Measurements from ENCODE around the gene IGFBPL1. TPM values are rescaled to one million over a fixed set of nuclear protein-coding genes. Genes with fewer than 3 reads are reported as not detected.

IGFBPL1 gene
- total and polyA plus RNA-seq, 4 donors = 0.08 TPM; not detected in 3

GRCh38 chr9:38445154-38446043, 21.1 kb upstream of the IGFBPL1 start:
- no peak for TF ChIP-seq MAX (IDR thresholded peaks at IDR 0.05)
- TF ChIP-seq HNF4A (conservative IDR thresholded peaks at IDR 0.05) = no peak
- TF ChIP-seq SP1 (IDR thresholded peaks at IDR 0.05) = no peak
- no peak for TF ChIP-seq NR2F2 (IDR thresholded peaks at IDR 0.05)
- TF ChIP-seq REST (IDR thresholded peaks at IDR 0.05) = no peak
- no peak for TF ChIP-seq GABPA (IDR thresholded peaks at IDR 0.05 in 1 of 2, conservative IDR thresholded peaks at IDR 0.05 in 1 of 2)
- no peak for TF ChIP-seq RXRA (IDR thresholded peaks at IDR 0.05)
- TF ChIP-seq YY1 (IDR thresholded peaks at IDR 0.05) = no peak
- TF ChIP-seq CTCF (IDR thresholded peaks at IDR 0.05; ENCODE audit: low read depth, low read length, missing input control) = no peak
- TF ChIP-seq TAF1 (conservative IDR thresholded peaks at IDR 0.05) = no peak
- no peak for TF ChIP-seq ATF3 (IDR thresholded peaks at IDR 0.05)
- no peak overlapping the region for H3K27ac ChIP-seq (ENCODE audit: low read depth in 1 of 2, low read length in 2 of 2)
- no peaks in the 10 kb centered on the region for H3K27me3 ChIP-seq (ENCODE audit: control insufficient read depth in 4 of 4, insufficient read depth in 4 of 4, low read length in 3 of 4)
- no peak for DNase-seq (ENCODE audit: low spot score)
- no peak overlapping the region for H3K9ac ChIP-seq (ENCODE audit: low read depth in 1 of 2, low read length in 2 of 2)
- WGBS = 77% methylated on average over 11 of the region's 11 CpGs
- H3K4me1 ChIP-seq (ENCODE audit: control insufficient read depth in 4 of 4, insufficient read depth in 4 of 4, low read length in 3 of 4) = no peaks in the 10 kb centered on the region
- H3K36me3 ChIP-seq (ENCODE audit: control insufficient read depth in 4 of 4, insufficient read depth in 3 of 4, low read depth in 1 of 4, low read length in 3 of 4) = no peaks in the 10 kb centered on the region
- no peak overlapping the region for H3K4me3 ChIP-seq (ENCODE audit: low read depth in 1 of 3, low read length in 3 of 3)
- no peaks in the 10 kb centered on the region for H3K9me3 ChIP-seq (ENCODE audit: control insufficient read depth in 4 of 4, low read length in 3 of 4)

- Histone ChIP-seq H3K9me3 (ENCODE audit: control insufficient read depth in 4 of 4, low read length in 3 of 4) (no peaks in the 10 kb centered on the region), H3K9ac (ENCODE audit: low read depth in 1 of 2, low read length in 2 of 2) (no peak overlapping the region), H3K27ac (ENCODE audit: low read depth in 1 of 2, low read length in 2 of 2) (no peak overlapping the region), H3K27me3 (ENCODE audit: control insufficient read depth in 4 of 4, insufficient read depth in 4 of 4, low read length in 3 of 4) (no peaks in the 10 kb centered on the region), H3K4me3 (ENCODE audit: low read depth in 1 of 3, low read length in 3 of 3) (no peak overlapping the region), H3K36me3 (ENCODE audit: control insufficient read depth in 4 of 4, insufficient read depth in 3 of 4, low read depth in 1 of 4, low read length in 3 of 4) (no peaks in the 10 kb centered on the region), H3K4me1 (ENCODE audit: control insufficient read depth in 4 of 4, insufficient read depth in 4 of 4, low read length in 3 of 4) (no peaks in the 10 kb centered on the region)
- 67% methylated on average over 2 of the region's 2 CpGs for WGBS
- DNase-seq (ENCODE audit: low spot score) = no peak
- TF ChIP-seq YY1 (IDR thresholded peaks at IDR 0.05) = no peak
- TF ChIP-seq FOXA1 (IDR thresholded peaks at IDR 0.05) = no peak
- TF ChIP-seq FOXA2 (IDR thresholded peaks at IDR 0.05) = no peak
Observed at GRCh38 chr9:38443597-38443996, 19.3 kb upstream of the IGFBPL1 start.

Data from liver (tissue), 9 donors.